ENCODE measurements around the gene UCHL1. TPM values are rescaled to one million over a fixed set of nuclear protein-coding genes. Genes with fewer than 3 reads are reported as not detected.

UCHL1 gene
- total and polyA plus RNA-seq, 4 donors: 0.51 to 2.6 (median 0.70) TPM

GRCh38 chr4:41303372-41304118 is 46.8 kb downstream of the UCHL1 start (continued):
- TF ChIP-seq HNF4G (IDR thresholded peaks at IDR 0.05) (no peak), SP1 (IDR thresholded peaks at IDR 0.05) (no peak), RXRA (IDR thresholded peaks at IDR 0.05) (no peak), TAF1 (conservative IDR thresholded peaks at IDR 0.05) (no peak), FOXA2 (IDR thresholded peaks at IDR 0.05) (no peak), GABPA (IDR thresholded peaks at IDR 0.05 in 1 of 2, conservative IDR thresholded peaks at IDR 0.05 in 1 of 2) (no peak), MAX (IDR thresholded peaks at IDR 0.05) (no peak)

- Histone ChIP-seq H3K9me3 (ENCODE audit: control insufficient read depth in 4 of 4, low read length in 3 of 4) (no peaks in the 10 kb centered on the region), H3K27me3 (ENCODE audit: control insufficient read depth in 4 of 4, insufficient read depth in 4 of 4, low read length in 3 of 4) (no peaks in the 10 kb centered on the region), H3K4me3 (ENCODE audit: low read depth in 1 of 3, low read length in 3 of 3) (no peak overlapping the region), H3K9ac (ENCODE audit: low read depth in 1 of 2, low read length in 2 of 2) (no peak overlapping the region), H3K27ac (ENCODE audit: low read depth in 1 of 2, low read length in 2 of 2) (no peak overlapping the region), H3K4me1 (ENCODE audit: control insufficient read depth in 4 of 4, insufficient read depth in 4 of 4, low read length in 3 of 4) (no peaks in the 10 kb centered on the region), H3K36me3 (ENCODE audit: control insufficient read depth in 4 of 4, insufficient read depth in 3 of 4, low read depth in 1 of 4, low read length in 3 of 4) (no peaks in the 10 kb centered on the region)
- TF ChIP-seq ZBTB33 (IDR thresholded peaks at IDR 0.05) (no peak), YY1 (IDR thresholded peaks at IDR 0.05) (no peak), SP1 (IDR thresholded peaks at IDR 0.05) (no peak), JUND (IDR thresholded peaks at IDR 0.05) (no peak), TAF1 (conservative IDR thresholded peaks at IDR 0.05) (no peak), HNF4G (IDR thresholded peaks at IDR 0.05) (no peak)
- WGBS: 91% methylated on average over 5 of the region's 5 CpGs
- DNase-seq (ENCODE audit: low spot score): no peak
Observed at GRCh38 chr4:41304221-41304620, 47.5 kb downstream of the UCHL1 start.

- H3K36me3 ChIP-seq (ENCODE audit: control insufficient read depth in 4 of 4, insufficient read depth in 3 of 4, low read depth in 1 of 4, low read length in 3 of 4): no peaks in the 10 kb centered on the region
- no peaks in the 10 kb centered on the region for H3K4me1 ChIP-seq (ENCODE audit: control insufficient read depth in 4 of 4, insufficient read depth in 4 of 4, low read length in 3 of 4)
- no peak overlapping the region for H3K27ac ChIP-seq (ENCODE audit: low read depth in 1 of 2, low read length in 2 of 2)
- H3K9ac ChIP-seq (ENCODE audit: low read depth in 1 of 2, low read length in 2 of 2): no peak overlapping the region
- no peak for DNase-seq (ENCODE audit: low spot score)
- H3K9me3 ChIP-seq (ENCODE audit: control insufficient read depth in 4 of 4, low read length in 3 of 4): no peaks in the 10 kb centered on the region
- WGBS: 88% methylated on average over 3 of the region's 3 CpGs
- H3K27me3 ChIP-seq (ENCODE audit: control insufficient read depth in 4 of 4, insufficient read depth in 4 of 4, low read length in 3 of 4): no peaks in the 10 kb centered on the region
- H3K4me3 ChIP-seq (ENCODE audit: low read depth in 1 of 3, low read length in 3 of 3): no peak overlapping the region
- TF ChIP-seq EGR1 (IDR thresholded peaks at IDR 0.05; ENCODE audit: low read depth in 2 of 2): no peak
- no peak for TF ChIP-seq GABPA (IDR thresholded peaks at IDR 0.05 in 1 of 2, conservative IDR thresholded peaks at IDR 0.05 in 1 of 2)
- no peak for TF ChIP-seq HNF4G (IDR thresholded peaks at IDR 0.05)
- no peak for TF ChIP-seq ATF3 (IDR thresholded peaks at IDR 0.05)
- TF ChIP-seq JUND (IDR thresholded peaks at IDR 0.05): no peak
- TF ChIP-seq HNF4A (conservative IDR thresholded peaks at IDR 0.05): no peak
- no peak for TF ChIP-seq ZBTB33 (IDR thresholded peaks at IDR 0.05)
- no peak for TF ChIP-seq TAF1 (conservative IDR thresholded peaks at IDR 0.05)
- no peak for TF ChIP-seq YY1 (IDR thresholded peaks at IDR 0.05)
Observed at GRCh38 chr4:41305476-41305875, 48.7 kb downstream of the UCHL1 start.
